Measurements from ENCODE around the gene HOTAIR.
A peak's percentile ranks its signal among the peaks of the same experiment; 100 is the strongest.

HOTAIR gene

GRCh38 chr12:53985692-53985993, 10.9 kb upstream of the HOTAIR start:
- DNase-seq = no peak

- DNase-seq = peak; percentile 73
These were observed 10.3 kb upstream of the HOTAIR start, which contains the start of gene HOXC10 for GRCh38 chr12:53984901-53985691. TSS of gene HOXC10 (plus strand) at chr12:53985146. CDS start at chr12:53985260, 114 bp downstream.

GRCh38 chr12:53983950-53984572, 9.3 kb upstream of the HOTAIR start:
- DNase-seq = no peak

GRCh38 chr12:53983568-53983949, 8.8 kb upstream of the HOTAIR start:
- no peak for DNase-seq

GRCh38 chr12:53982648-53983567, 8.2 kb upstream of the HOTAIR start:
- no peak for DNase-seq

GRCh38 chr12:53981634-53982565, 7.1 kb upstream of the HOTAIR start:
- DNase-seq = no peak

- no peak for DNase-seq
These were observed 6.2 kb upstream of the HOTAIR start for GRCh38 chr12:53980802-53981496.

- DNase-seq = no peak
These were observed 5.5 kb upstream of the HOTAIR start for GRCh38 chr12:53980104-53980801.

- DNase-seq = no peak
These were observed 4.0 kb upstream of the HOTAIR start for GRCh38 chr12:53978477-53979356.

GRCh38 chr12:53977596-53978445, 3.1 kb upstream of the HOTAIR start:
- DNase-seq = no peak

GRCh38 chr12:53976823-53977595, 2.3 kb upstream of the HOTAIR start:
- DNase-seq = no peak

GRCh38 chr12:53976172-53976822, 1.5 kb upstream of the HOTAIR start:
- no peak for DNase-seq

- no peak for DNase-seq
These were observed 862 bp upstream of the HOTAIR start for GRCh38 chr12:53975479-53976152.

- DNase-seq = no peak
These were observed 314 bp upstream of the HOTAIR start for GRCh38 chr12:53975064-53975471.

GRCh38 chr12:53973236-53974042, 1.3 kb downstream of the HOTAIR start:
- no peak for DNase-seq

GRCh38 chr12:53972722-53973235, 2.0 kb downstream of the HOTAIR start, which contains the start of gene HOXC11:
TSS of gene HOXC11 (plus strand) at chr12:53973126. CDS start at chr12:53973242, 116 bp downstream.
- DNase-seq = no peak

Data from CD4-positive, alpha-beta T cell treated with Interleukin-10 for 1 hour (primary cell).